ENCODE measurements around the gene P4HA3. TPM values are rescaled to one million over a fixed set of nuclear protein-coding genes. Genes with fewer than 3 reads are reported as not detected.

The P4HA3 gene
- total RNA-seq, result 0.56 TPM
- long read RNA-seq, partial matches to known transcripts, result 0 of 11 reads
- long read RNA-seq, other reads (novel, unspliced or antisense), result 9 of 11 reads

DNA sequence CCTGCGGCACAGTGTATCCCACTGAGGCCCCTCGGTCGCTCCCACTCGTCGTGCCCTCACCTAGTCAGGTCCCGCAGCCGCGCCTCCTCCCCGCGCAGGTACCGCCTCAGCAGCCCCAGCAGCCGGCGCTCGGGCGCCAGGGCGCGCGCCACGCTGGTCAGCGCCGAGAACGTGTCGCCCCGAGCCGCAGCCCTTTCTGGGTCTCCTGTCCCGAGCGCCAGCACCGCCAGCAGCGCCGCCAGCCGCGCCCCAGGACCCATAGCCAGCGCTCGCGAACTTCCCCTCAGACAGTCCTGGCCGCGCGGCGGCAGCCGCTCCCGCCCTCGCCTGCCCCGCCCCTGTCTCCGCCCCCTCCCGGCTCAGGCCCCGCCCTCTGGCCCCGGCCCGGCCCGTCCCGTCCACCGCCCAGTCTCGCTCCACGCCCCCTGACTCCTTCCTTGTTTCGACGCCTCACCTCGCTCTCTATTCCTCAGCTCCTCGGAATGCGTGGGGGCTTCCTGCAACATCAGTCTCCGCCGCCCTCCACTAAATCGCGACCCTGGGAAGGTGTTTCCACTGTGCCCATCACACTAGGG lies at the start of gene P4HA3:
Gene P4HA3, minus strand, starts transcription at position 289 of the 575 bp plus-strand sequence. Its CDS starts 29 bp downstream, at position 260.
- DNase-seq (peak; percentile 84), ATAC-seq (peak; percentile 96 to 98)
- H3K36me3 ChIP-seq, result no peaks in the 10 kb centered on the region
- no peak within 1 kb of the TSS for H3K27ac ChIP-seq
- peaks cover 5% of the 10 kb centered on the region for H3K27me3 ChIP-seq (ENCODE audit: low read depth)
- H3K4me3 ChIP-seq, result peak within 1 kb of the TSS; percentile 58
- TF ChIP-seq, protein P1, sequence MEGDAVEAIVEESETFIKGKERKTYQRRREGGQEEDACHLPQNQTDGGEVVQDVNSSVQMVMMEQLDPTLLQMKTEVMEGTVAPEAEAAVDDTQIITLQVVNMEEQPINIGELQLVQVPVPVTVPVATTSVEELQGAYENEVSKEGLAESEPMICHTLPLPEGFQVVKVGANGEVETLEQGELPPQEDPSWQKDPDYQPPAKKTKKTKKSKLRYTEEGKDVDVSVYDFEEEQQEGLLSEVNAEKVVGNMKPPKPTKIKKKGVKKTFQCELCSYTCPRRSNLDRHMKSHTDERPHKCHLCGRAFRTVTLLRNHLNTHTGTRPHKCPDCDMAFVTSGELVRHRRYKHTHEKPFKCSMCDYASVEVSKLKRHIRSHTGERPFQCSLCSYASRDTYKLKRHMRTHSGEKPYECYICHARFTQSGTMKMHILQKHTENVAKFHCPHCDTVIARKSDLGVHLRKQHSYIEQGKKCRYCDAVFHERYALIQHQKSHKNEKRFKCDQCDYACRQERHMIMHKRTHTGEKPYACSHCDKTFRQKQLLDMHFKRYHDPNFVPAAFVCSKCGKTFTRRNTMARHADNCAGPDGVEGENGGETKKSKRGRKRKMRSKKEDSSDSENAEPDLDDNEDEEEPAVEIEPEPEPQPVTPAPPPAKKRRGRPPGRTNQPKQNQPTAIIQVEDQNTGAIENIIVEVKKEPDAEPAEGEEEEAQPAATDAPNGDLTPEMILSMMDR (IDR thresholded peaks at IDR 0.05), result peak; percentile 24
- H3K4me1 ChIP-seq, result peaks cover 16% of the 10 kb centered on the region
- intact Hi-C loops (cut with DNase I), result no loop called here
- peaks cover 9% of the 10 kb centered on the region for H3K9me3 ChIP-seq

- Histone ChIP-seq H3K4me1 (no peaks in the 10 kb centered on the region), H3K27ac (no peak overlapping the region), H3K36me3 (no peaks in the 10 kb centered on the region), H3K27me3 (ENCODE audit: low read depth) (no peaks in the 10 kb centered on the region), H3K4me3 (no peak overlapping the region), H3K9me3 (no peaks in the 10 kb centered on the region)
- DNase-seq, result no peak
- ATAC-seq, result no peak
- intact Hi-C loops (cut with DNase I), result no loop called here
- TF ChIP-seq, protein P1 (IDR thresholded peaks at IDR 0.05), result no peak
Observed at GRCh38 chr11:74357449-74357848, 46.0 kb upstream of the P4HA3 start.

- Histone ChIP-seq H3K4me3 (no peak overlapping the region), H3K4me1 (no peaks in the 10 kb centered on the region), H3K36me3 (no peaks in the 10 kb centered on the region), H3K27me3 (ENCODE audit: low read depth) (no peaks in the 10 kb centered on the region), H3K27ac (no peak overlapping the region), H3K9me3 (no peaks in the 10 kb centered on the region)
- no peak for DNase-seq
- ATAC-seq, result no peak
- intact Hi-C loops (cut with DNase I), result no loop called here
- TF ChIP-seq, protein P1 (IDR thresholded peaks at IDR 0.05), result no peak
Observed at GRCh38 chr11:74355626-74356025, 44.2 kb upstream of the P4HA3 start.

- TF ChIP-seq, protein P1 (IDR thresholded peaks at IDR 0.05), result no peak
- Histone ChIP-seq H3K36me3 (no peaks in the 10 kb centered on the region), H3K27ac (no peak overlapping the region), H3K4me3 (no peak overlapping the region), H3K9me3 (no peaks in the 10 kb centered on the region), H3K4me1 (no peaks in the 10 kb centered on the region), H3K27me3 (ENCODE audit: low read depth) (no peaks in the 10 kb centered on the region)
- ATAC-seq (no peak), DNase-seq (no peak)
- intact Hi-C loops (cut with DNase I), result no loop called here
Observed at GRCh38 chr11:74354036-74354435, 42.6 kb upstream of the P4HA3 start.

DNA sequence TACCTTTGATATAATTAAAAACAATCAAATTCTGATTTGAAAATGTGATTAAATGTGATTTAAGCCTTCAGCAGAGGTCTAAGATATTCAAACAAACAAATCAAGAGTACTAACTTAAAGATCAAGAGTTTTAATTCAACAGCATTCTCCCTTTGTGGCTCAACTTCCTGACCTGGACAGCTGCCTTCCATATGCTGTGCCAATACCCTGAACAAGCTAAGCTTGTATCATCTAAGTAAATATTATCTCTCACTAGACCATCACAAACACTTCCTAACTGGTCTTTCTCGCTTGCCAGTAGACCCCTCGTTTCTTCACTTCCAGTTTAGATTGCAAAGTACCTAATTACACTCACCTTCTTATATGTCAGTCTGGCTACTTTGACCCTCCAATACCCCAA lies 35.9 kb upstream of the P4HA3 start:
- Histone ChIP-seq H3K36me3 (peaks cover 10% of the 10 kb centered on the region), H3K4me3 (no peak overlapping the region), H3K27me3 (ENCODE audit: low read depth) (no peaks in the 10 kb centered on the region), H3K27ac (no peak overlapping the region), H3K9me3 (no peaks in the 10 kb centered on the region), H3K4me1 (no peaks in the 10 kb centered on the region)
- intact Hi-C loops (cut with DNase I), result no loop called here
- TF ChIP-seq, protein P1 (IDR thresholded peaks at IDR 0.05), result no peak
- DNase-seq (no peak), ATAC-seq (no peak)

Data from lower lobe of right lung (tissue), 2 donors.